Measurements from ENCODE around the gene C16orf96. TPM values are rescaled to one million over a fixed set of nuclear protein-coding genes. Genes with fewer than 3 reads are reported as not detected.

The C16orf96 gene
- total and polyA plus RNA-seq, 2 of the 8 experiments (the other 6 are each of a cell fraction or from before 2014, with no cell fraction given), result 1.0 to 1.3 TPM

DNA sequence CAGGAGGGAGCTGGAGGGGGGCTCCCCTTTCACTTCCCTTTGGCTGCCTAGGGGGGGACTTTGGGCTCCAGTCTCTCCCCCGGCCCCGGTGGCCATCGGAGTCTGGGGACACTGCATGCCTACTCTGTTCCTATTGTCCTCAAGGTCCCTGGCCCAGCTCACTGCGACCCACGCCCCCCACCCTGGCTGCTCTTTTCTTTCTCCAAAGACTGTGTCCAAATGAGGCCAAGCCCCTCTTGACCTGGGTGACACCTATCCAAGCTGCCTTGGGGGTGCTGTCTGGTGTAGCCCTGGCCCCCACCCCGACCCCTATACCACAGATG, 45.7 kb downstream of the C16orf96 start:
- Histone ChIP-seq H2BK15ac (ENCODE audit: low read length) (no peak overlapping the region), H2BK120ac (replicated peaks; ENCODE audit: low read depth, low read length) (no peak overlapping the region), H3K23ac (ENCODE audit: insufficient read length) (no peak overlapping the region), H3K4me1 (replicated peaks in 1 of 4; ENCODE audit: control insufficient read depth in 3 of 4, insufficient read depth in 4 of 4, low read length in 3 of 4) (peaks cover 0 to 14% (median 6%) of the 10 kb centered on the region in 4 experiments; a peak in 6 of 7 replicates), H3K79me1 (ENCODE audit: low read depth, low read length) (no peaks in the 10 kb centered on the region; the same call in 1 of the 2 replicates), H3K56ac (replicated peaks; ENCODE audit: insufficient read length, low read depth, low read length) (no peak overlapping the region), H2BK20ac (ENCODE audit: low read length) (no peak overlapping the region), H3K4ac (replicated peaks; ENCODE audit: insufficient read length, low read depth, low read length) (no peak overlapping the region), H3K27me3 (replicated peaks in 1 of 4; ENCODE audit: control insufficient read depth in 3 of 4, extremely low read depth in 1 of 4, insufficient read depth in 3 of 4, low read length in 3 of 4) (no peaks in the 10 kb centered on the region; a peak in 1 of 7 replicates), H4K5ac (ENCODE audit: insufficient read length, low read depth, low read length) (no peak overlapping the region), H3K4me3 (ENCODE audit: extremely low read depth in 1 of 4, insufficient read depth in 2 of 4, low read depth in 3 of 4, low read length in 4 of 4) (no peak overlapping the region), H3K9me3 (ENCODE audit: insufficient read depth in 2 of 2, low read depth in 1 of 2, low read length in 1 of 2) (no peaks in the 10 kb centered on the region), H3K79me2 (ENCODE audit: control insufficient read depth in 1 of 2, insufficient read depth in 2 of 2, low read length in 2 of 2) (no peaks in the 10 kb centered on the region), H2AFZ (ENCODE audit: low read length) (no peak overlapping the region), H3K4me2 (ENCODE audit: insufficient read depth in 1 of 2, low read depth in 2 of 2, low read length in 2 of 2) (no peak overlapping the region), H3K18ac (ENCODE audit: extremely low read depth, low read length) (no peak overlapping the region), H4K8ac (ENCODE audit: extremely low read depth, insufficient read depth, low read length) (no peak overlapping the region), H3K9ac (replicated peaks in 1 of 4; ENCODE audit: extremely low read depth in 1 of 4, low read depth in 3 of 4, low read length in 3 of 4) (no peak overlapping the region), H3K27ac (ENCODE audit: low read depth, low read length) (no peak overlapping the region), H2AK5ac (ENCODE audit: low read depth, low read length) (no peak overlapping the region), H2BK12ac (ENCODE audit: low read depth, low read length) (no peak overlapping the region), H4K20me1 (replicated peaks in 1 of 2; ENCODE audit: control insufficient read depth in 1 of 2, insufficient read depth in 2 of 2, low read length in 2 of 2) (no peaks in the 10 kb centered on the region), H3K23me2 (ENCODE audit: low read depth, low read length) (no peaks in the 10 kb centered on the region), H2BK5ac (ENCODE audit: low read depth, low read length) (no peak overlapping the region), H3K36me3 (ENCODE audit: control insufficient read depth in 2 of 4, insufficient read depth in 4 of 4, low read length in 3 of 4) (no peaks in the 10 kb centered on the region), H4K91ac (replicated peaks; ENCODE audit: insufficient read length, low read length) (no peak overlapping the region), H3K14ac (ENCODE audit: insufficient read length) (no peak overlapping the region)
- CTCF ChIA-PET (ENCODE audit: partially characterized antibody), result interaction anchor here (1.5 to 2.2 kb wide), 2 partner anchors 16 to 84 kb away, joined by 5 to 6 read pairs; no protein-coding TSS in a partner anchor
- FAIRE-seq (no peak), DNase-seq (ENCODE audit: low read depth in 1 of 2, low spot score in 2 of 2) (no peak)
- POLR2A ChIA-PET (ENCODE audit: partially characterized antibody), result interaction anchor here (0.6 to 7.6 kb wide), 6 partner anchors 9 to 92 kb away, joined by 3 to 55 read pairs (median 4); partner anchors contain the start of gene UBALD1
- WGBS, 2 experiments (ENCODE audit: extremely low coverage in 1 of 2, insufficient coverage in 1 of 2, insufficient read length in 1 of 2, insufficient replicate concordance in 2 of 2, low coverage in 1 of 2, low lambda C conversion rate in 2 of 2, missing lambda C conversion rate in 1 of 2), result 85% methylated on average over 6 of the region's 6 CpGs; no CpG with 5 or more reads in 1 of the 2 experiments
- TF ChIP-seq NANOG (IDR thresholded peaks at IDR 0.05; ENCODE audit: insufficient read depth, low read depth, low read length, poor library complexity, severe bottlenecking), result no peak
- no peak for TF ChIP-seq RNF2 (IDR thresholded peaks at IDR 0.05; ENCODE audit: borderline replicate concordance, low read depth, low read length, missing control alignments, poor library complexity, severe bottlenecking)
- no peak for TF ChIP-seq RFX5 (IDR thresholded peaks at IDR 0.05; ENCODE audit: borderline replicate concordance, low read depth, low read length)
- TF ChIP-seq POU5F1 (IDR thresholded peaks at IDR 0.05; ENCODE audit: low read depth, low read length), result no peak
- TF ChIP-seq EGR1 (IDR thresholded peaks at IDR 0.05; ENCODE audit: borderline replicate concordance, low read depth, low read length), result no peak
- no peak for TF ChIP-seq PHF8 (conservative IDR thresholded peaks at IDR 0.05; ENCODE audit: low read depth, low read length)
- no peak for TF ChIP-seq POLR2A (IDR thresholded peaks at IDR 0.05; ENCODE audit: control extremely low read depth in 1 of 2, low read depth in 2 of 2, low read length in 2 of 2)
- no peak for TF ChIP-seq TAF7 (optimal IDR thresholded peaks at IDR 0.05; ENCODE audit: borderline replicate concordance, low read depth, low read length)
- no peak for TF ChIP-seq SP2 (IDR thresholded peaks at IDR 0.05; ENCODE audit: low read length)
- no peak for TF ChIP-seq ZNF274 (IDR thresholded peaks at IDR 0.05; ENCODE audit: borderline replicate concordance, extremely low read depth, low read length)
- no peak for TF ChIP-seq RXRA (IDR thresholded peaks at IDR 0.05; ENCODE audit: insufficient read depth, low read depth, low read length)
- TF ChIP-seq JUND (IDR thresholded peaks at IDR 0.05; ENCODE audit: low read length), result no peak
- no peak for TF ChIP-seq SP4 (IDR thresholded peaks at IDR 0.05; ENCODE audit: low read length)
- no peak for TF ChIP-seq EZH2 (IDR thresholded peaks at IDR 0.05; ENCODE audit: low read depth, low read length, severe bottlenecking)
- TF ChIP-seq FOSL1 (IDR thresholded peaks at IDR 0.05; ENCODE audit: insufficient read depth, low read depth, low read length), result no peak

Measured in H1 (cell line).